ENCODE results near the gene TMEM52.

DNA sequence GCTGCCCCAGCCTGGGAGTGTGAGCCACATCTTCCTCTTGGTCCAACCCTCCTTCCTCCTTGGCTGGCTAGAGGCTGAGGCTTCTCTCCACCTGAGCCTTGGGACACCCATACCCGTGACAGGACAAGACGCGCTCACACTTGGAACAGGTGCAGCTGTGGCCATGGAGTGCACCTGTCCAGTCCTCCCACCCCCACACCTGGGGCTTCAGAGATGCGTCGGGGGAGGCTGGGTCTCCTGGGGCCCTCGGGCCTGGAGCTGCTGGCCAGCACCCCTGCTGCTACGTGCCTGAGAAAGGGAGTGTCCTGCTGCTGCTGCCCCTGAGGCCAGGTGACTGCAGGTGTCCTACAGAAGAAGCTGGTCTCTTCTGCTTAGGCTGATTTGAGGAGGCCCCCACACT is 37.0 kb upstream of the TMEM52 start:
- no peak for TF ChIP-seq EZH2phosphoT487 (IDR thresholded peaks at IDR 0.05; ENCODE audit: low read length)
- TF ChIP-seq, protein P1, sequence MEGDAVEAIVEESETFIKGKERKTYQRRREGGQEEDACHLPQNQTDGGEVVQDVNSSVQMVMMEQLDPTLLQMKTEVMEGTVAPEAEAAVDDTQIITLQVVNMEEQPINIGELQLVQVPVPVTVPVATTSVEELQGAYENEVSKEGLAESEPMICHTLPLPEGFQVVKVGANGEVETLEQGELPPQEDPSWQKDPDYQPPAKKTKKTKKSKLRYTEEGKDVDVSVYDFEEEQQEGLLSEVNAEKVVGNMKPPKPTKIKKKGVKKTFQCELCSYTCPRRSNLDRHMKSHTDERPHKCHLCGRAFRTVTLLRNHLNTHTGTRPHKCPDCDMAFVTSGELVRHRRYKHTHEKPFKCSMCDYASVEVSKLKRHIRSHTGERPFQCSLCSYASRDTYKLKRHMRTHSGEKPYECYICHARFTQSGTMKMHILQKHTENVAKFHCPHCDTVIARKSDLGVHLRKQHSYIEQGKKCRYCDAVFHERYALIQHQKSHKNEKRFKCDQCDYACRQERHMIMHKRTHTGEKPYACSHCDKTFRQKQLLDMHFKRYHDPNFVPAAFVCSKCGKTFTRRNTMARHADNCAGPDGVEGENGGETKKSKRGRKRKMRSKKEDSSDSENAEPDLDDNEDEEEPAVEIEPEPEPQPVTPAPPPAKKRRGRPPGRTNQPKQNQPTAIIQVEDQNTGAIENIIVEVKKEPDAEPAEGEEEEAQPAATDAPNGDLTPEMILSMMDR (IDR thresholded peaks at IDR 0.05; ENCODE audit: low read length), result no peak
